Hepatic stellate cell (primary cell): ENCODE results near the gene COL23A1.
"Not testable (repeated sequence)": the region's sequence is repeated elsewhere in the genome, so short reads cannot be mapped to it uniquely, and the experiment has no call there.

ENCODE experiments used
- DNase-seq: peaks from one replicate; pipeline ENCODE4 v3.0.0; 2011; ENCODE audit warnings: low spot score

Gene COL23A1

DNA sequence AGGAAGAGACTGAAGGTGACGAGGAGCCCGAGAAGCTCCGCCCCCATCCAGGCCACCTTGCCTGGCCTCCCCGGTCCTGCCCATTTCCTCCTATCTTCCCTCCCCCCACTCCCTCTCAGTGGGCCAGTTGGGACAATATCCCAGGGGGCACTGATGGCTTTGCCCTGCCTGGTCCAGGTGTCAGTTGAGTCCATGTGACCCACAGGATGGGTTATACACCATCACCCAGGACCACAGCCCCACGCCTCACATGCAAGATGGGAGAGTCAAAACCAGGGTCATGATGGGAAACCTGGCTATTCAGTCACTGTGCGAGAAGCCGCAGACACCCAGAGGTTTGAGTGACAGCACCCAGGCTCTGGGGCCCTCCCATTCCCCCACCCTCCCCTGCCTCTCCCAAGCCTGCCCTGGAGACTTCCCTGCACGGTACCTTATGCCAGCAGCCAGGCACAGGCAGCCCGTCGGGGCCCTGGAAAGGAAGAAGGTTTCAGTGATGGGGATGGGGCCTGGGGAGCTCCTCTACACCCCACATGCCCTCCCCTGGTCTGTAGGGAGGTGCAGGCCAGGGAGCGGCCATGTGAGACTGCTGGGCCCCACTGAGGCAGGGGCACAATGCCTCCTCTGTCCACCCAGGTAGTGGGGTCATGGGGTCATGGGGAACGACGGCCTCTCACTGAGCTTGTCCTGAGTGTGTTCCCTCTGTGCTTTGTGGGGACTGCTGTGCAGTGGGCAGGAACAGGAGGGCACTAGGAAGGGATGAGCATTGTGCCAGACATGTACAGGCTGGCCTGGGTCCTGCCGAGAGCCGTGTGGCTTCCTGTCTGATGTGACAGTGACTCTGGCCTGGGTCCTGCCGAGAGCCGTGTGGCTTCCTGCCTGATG, 351.2 kb downstream of the COL23A1 start:
- no peak for DNase-seq

DNA sequence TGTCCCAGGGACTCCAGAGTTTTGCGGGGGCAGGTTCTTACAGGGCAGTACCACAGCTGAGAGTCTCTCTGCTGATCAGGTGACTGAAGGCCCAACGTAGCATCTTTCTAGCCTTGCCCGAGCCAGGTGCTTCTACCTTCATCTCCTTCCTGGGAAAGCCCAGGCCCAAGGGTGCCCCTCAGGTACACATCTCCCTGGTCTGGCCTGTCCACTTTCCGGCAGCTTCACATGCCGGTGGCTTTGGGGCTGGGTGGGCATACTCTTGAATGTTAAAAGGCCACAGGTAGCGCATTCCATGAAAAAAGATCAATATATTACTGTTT, 351.9 kb downstream of the COL23A1 start:
- DNase-seq, result no peak

- DNase-seq, result no peak
These were observed 352.5 kb downstream of the COL23A1 start for GRCh38 chr5:178237431-178238312.

GRCh38 chr5:178236679-178237078, 353.5 kb downstream of the COL23A1 start:
- DNase-seq, result no peak

DNA sequence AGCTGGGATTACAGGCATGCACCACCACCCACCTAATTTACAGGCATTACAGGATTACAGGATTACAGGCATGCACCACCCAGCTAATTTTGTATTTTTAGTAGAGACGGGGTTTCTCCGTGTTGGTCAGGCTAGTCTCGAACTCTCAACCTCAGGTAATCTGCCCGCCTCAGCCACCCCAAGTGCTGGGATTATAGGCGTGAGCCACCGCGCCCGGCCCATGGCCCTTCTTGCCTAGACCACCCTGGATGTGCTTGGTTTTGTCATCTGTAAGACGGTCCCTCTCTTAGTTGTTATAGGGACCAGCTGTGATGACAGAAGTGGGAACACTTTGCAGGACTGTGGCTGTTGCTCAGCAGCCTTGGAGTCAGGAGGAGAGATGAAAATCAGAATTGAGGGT, 354.1 kb downstream of the COL23A1 start:
- DNase-seq, result no peak

GRCh38 chr5:178235588-178235974, 354.6 kb downstream of the COL23A1 start:
- no peak for DNase-seq

- DNase-seq, result peak; percentile 81
These were observed 355.2 kb downstream of the COL23A1 start for GRCh38 chr5:178234750-178235587.

GRCh38 chr5:178234121-178234749, 356.0 kb downstream of the COL23A1 start:
- DNase-seq, result no peak

DNA sequence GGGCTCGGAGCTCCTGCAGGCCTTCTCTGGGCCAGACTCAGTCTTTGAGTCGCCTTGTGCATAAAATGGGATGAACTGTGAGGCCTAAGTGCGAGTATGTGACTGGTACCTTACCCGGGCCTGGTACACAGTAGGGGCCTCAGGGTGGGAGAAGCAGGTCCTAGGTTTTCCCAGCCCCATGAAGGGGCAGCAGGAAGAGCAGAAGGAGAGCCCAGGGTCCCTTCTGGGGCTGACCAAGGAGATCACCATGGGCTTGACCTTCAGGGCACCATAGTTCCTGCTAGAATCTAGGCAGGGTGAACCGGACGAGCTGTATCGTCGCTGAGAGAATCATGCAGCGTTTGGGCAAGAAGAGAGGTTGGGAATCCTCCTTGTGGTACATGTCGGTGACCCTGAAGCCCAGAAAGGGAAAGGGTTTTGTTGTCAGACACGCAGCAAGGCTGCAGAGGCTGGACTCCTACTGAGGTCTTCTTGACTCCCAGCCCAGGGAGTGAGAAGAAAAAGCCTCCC, 357.2 kb downstream of the COL23A1 start:
- no peak for DNase-seq

DNA sequence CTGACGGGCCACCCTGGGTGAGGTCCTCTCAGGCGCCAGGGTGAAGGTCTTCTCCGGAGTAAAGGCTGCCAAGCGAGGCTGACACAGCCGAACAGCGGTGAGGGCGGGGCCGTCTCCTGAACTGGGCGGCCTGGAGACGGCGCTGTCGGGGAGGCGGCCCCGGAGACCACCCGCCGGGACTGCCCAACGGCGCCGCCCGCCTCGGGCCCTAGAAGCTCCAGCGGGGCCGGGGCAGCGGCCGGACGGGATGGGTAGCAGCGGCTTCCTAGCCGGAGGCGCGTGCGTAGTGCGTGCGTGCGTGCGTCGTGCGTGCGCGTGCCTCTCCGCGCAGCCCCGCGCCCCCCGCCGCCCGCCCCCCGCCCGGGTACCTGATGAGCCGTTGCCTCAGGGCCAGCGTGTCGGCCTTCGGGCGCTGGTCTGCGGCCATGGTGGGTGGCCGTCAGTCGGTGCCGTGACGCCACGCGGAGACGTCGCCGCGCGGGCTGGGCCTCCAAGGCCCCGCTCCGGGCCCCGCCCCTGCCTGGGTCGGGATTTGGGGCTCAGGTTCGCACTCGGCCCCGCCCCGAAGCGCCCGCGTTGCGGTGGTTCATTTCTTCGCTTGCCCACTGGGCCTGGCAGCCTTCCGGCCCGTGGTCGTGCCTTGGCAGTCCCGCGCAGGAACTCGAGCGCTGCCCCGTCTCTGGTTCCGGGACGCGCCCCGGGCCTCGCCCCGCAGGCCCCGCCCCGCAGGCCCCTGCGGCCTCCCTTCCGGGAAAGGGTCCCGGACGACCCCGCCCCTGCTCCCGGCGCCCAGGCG, 357.9 kb downstream of the COL23A1 start, which contains the start of gene PHYKPL:
TSS of gene PHYKPL (minus strand) at position 679 of the 796 bp plus-strand sequence. CDS start at position 427, 252 bp downstream.
- peak; percentile 83 for DNase-seq

GRCh38 chr5:178231539-178232123, 358.6 kb downstream of the COL23A1 start:
- no peak for DNase-seq

GRCh38 chr5:178230879-178231538, 359.2 kb downstream of the COL23A1 start:
- DNase-seq, result peak; percentile 45

DNA sequence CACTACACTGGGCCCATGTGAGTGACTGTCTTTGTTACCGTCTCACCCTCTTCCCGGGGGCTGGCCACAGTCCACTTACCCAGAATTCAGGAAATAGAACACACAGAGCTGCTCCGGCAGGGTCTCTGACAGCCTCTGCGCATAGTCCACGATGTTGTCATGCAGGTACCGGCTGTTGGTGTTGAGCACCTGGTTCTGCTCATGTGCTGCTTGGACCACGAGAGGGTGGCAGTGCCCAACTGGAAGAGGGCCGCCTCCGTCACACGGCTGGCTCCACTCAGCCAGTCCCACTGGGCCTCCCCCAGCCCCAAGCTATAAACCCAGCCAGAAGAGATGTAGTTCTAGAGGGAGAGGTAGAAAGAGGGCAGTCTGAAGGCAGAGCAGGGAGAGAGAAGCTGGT, 360.3 kb downstream of the COL23A1 start:
- DNase-seq, result no peak

DNA sequence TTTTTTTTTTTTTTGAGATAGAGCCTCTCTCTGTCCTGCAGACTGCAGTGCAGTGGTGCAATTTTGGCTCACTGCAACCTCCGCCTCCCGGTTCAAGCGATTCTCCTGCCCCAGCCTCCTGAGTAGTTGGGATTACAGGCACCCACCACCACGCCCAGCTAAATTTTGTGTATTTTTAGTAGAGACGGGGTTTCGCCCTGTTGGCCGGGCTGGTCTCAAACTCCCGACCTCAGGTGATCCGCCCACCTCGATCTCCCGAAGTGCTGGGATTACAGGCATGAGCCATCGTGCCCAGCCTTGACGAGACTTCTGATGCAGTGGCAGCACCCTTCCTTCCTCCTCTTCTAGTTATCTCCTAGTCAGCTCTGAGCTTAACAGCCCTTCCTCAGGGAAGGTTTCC, 361.1 kb downstream of the COL23A1 start:
- not testable (repeated sequence) for DNase-seq

GRCh38 chr5:178228609-178229008, 361.6 kb downstream of the COL23A1 start:
- DNase-seq, result no peak

DNA sequence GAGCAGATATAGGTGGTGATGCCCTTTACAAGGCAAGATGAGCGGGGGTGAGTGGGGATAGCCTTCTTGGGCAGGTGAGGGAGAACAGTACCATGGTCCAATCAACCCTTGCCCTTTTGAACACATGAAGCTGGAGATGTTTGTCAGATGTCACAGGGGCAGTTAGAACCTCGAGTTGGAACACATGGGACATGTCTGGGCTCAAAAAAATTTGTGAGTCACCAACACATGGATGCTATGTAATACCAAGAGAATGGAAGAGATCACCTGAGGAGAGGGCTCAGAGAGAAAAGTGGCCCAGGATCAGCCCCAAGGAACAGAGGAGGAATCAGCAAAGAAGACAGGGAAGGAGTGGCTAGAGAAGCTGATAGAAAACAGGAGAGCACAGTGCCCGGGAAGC, 362.3 kb downstream of the COL23A1 start:
- no peak for DNase-seq

DNA sequence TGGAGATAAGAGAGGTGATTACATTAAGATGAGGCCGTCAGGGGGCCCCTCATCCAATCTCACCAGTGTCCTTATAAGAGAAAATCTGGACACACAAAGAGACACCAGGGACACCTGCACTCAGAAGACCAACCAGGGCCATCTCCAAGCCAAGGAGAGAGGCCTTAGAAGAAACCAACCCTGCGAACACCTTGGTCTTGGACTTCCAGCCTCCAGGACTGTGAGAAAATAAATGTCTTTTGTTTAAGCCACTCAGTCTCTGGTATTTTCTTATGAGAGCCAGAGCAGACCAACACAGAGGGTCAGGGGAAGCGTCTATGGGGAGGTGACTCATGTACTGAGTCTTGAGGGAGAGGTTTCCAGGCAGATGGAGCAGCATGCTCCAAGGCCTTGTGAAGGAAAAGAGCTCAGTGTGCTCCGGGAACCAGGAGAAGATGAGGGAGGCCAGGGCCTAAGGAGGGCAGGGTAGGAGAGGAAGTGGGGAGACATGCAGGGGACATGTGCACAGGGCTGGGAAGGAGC, 363.0 kb downstream of the COL23A1 start:
- DNase-seq, result no peak

- DNase-seq, result no peak
These were observed 365.0 kb downstream of the COL23A1 start for GRCh38 chr5:178225174-178225573.

DNA sequence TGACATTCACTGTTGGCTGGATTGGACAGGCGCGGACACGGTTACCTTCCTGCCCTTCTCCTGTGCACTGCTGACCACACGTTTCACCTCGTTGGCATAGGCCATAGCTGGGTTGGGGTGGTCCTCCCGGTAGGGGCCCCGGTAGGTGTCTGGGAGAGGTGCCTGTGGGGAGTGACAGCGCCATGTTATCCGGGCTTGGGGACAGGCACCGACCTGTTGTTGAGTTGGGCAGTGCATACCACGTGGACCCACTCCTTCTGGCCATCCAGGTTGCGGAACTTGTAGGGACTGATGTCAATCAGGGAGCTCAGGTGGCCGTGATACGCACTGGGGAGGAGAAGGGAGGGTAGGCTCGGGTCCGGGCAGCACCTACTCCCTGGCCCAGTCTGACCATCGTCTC, 365.8 kb downstream of the COL23A1 start:
- DNase-seq, result no peak
